ENCODE data around the gene CST9. TPM values are rescaled to one million over a fixed set of nuclear protein-coding genes. Genes with fewer than 3 reads are reported as not detected.
A peak's percentile ranks its signal among the peaks of the same experiment; 100 is the strongest.

The CST9 gene
- total and polyA plus RNA-seq, 2 of the 13 experiments (the other 11 are each of a cell fraction or from before 2014, with no cell fraction given) = 0.07 TPM; not detected in 1

- TF ChIP-seq GMEB1 (CRISPR knock-in tag; IDR thresholded peaks at IDR 0.05; ENCODE audit: borderline replicate concordance) = no peak; the same call in 1 of the 2 replicates
- no peak; the same call in 1 of the 2 replicates for TF ChIP-seq ZNF724P (CRISPR knock-in tag; IDR thresholded peaks at IDR 0.05; ENCODE audit: borderline replicate concordance)
- TF ChIP-seq TAF1 (CRISPR knock-in tag; IDR thresholded peaks at IDR 0.05) = peak; percentile 69; the same call in 1 of the 2 replicates
- peak; percentile 4; the same call in 1 of the 2 replicates for TF ChIP-seq CENPT (CRISPR knock-in tag; IDR thresholded peaks at IDR 0.05; ENCODE audit: low read depth)
- TF ChIP-seq HNRNPLL (IDR thresholded peaks at IDR 0.05; ENCODE audit: low read depth, low read length, poor library complexity, severe bottlenecking) = no peak
- TF ChIP-seq SAP130 (CRISPR knock-in tag; IDR thresholded peaks at IDR 0.05; ENCODE audit: low read depth) = peak; percentile 86
- peak; percentile 89 for TF ChIP-seq HNF1B (CRISPR knock-in tag; IDR thresholded peaks at IDR 0.05)
- peak; percentile 10; the same call in 1 of the 2 replicates for TF ChIP-seq ZNF749 (CRISPR knock-in tag; IDR thresholded peaks at IDR 0.05; ENCODE audit: borderline replicate concordance)
- TF ChIP-seq ELF1 (CRISPR knock-in tag; IDR thresholded peaks at IDR 0.05) = peak; percentile 70
- TF ChIP-seq ZBTB39 (CRISPR knock-in tag; IDR thresholded peaks at IDR 0.05) = no peak
- TF ChIP-seq ZNF44 (CRISPR knock-in tag; IDR thresholded peaks at IDR 0.05) = no peak
- peak; percentile 48; the same call in 1 of the 2 replicates for TF ChIP-seq STAT6 (CRISPR knock-in tag; IDR thresholded peaks at IDR 0.05; ENCODE audit: borderline replicate concordance)
- TF ChIP-seq ZBTB43 (CRISPR knock-in tag; conservative IDR thresholded peaks at IDR 0.05) = peak; percentile 57; the same call in 1 of the 2 replicates
- no peak for TF ChIP-seq REXO4 (CRISPR knock-in tag; IDR thresholded peaks at IDR 0.05; ENCODE audit: borderline replicate concordance)
- TF ChIP-seq ZBTB7A (CRISPR knock-in tag; IDR thresholded peaks at IDR 0.05) = no peak
- peak; percentile 83 for TF ChIP-seq ZSCAN25 (CRISPR knock-in tag; IDR thresholded peaks at IDR 0.05)
- TF ChIP-seq MBD4 (IDR thresholded peaks at IDR 0.05; ENCODE audit: borderline replicate concordance, low read length) = no peak
- TF ChIP-seq SP1 (IDR thresholded peaks at IDR 0.05) = no peak
- TF ChIP-seq SP1 (CRISPR knock-in tag; IDR thresholded peaks at IDR 0.05) = peak; percentile 48
Measured at GRCh38 chr20:23640671-23641667, 35.3 kb upstream of the CST9 start (continued).

Data from HepG2 (cell line).